Endothelial cell of umbilical vein (primary cell): ENCODE measurements around the gene DHX9. TPM values are rescaled to one million over a fixed set of nuclear protein-coding genes. Genes with fewer than 3 reads are reported as not detected.

ENCODE experiments used
- BruUV-seq: library from RNA; stranded (reverse); fragments of 400-500 nt; replicated peaks from 2 replicates; lab custom pipeline; 2021; lab: Mats Ljungman, UMichigan
- CTCF ChIA-PET: fragments of 300-600, 350-600 bp; sonication (Branson Sonifier 250); formaldehyde crosslinking; loops from one replicate; lab custom pipeline; 2021; ENCODE audit warnings: antibody characterized with exemption, inconsistent platforms; lab: Charles Lee
- POLR2A ChIA-PET: fragments of 300-600, 350-600 bp; sonication (Branson Sonifier 250); formaldehyde crosslinking; loops from one replicate; lab custom pipeline; 2021; ENCODE audit warnings: antibody characterized with exemption, inconsistent platforms; lab: Charles Lee
- DNase-seq: peaks from one replicate; pipeline ENCODE4 v3.0.0-alpha.2; 2011; ENCODE audit warnings: low read depth, low spot score
- FAIRE-seq: peaks from 2 replicates; lab custom pipeline; 2011; peaks lifted over from hg19 to GRCh38; lab: Jason Lieb, UNC
- H2AFZ ChIP-seq: 2 replicates; pipeline ENCODE4 v1.6.0; 2012; ENCODE audit warnings: low read depth, low read length, control low read depth, inconsistent platforms
- H3K27ac ChIP-seq: 2 replicates; pipeline ENCODE4 v1.5.1; 2011; ENCODE audit warnings: low read depth, mild to moderate bottlenecking, control low read depth, low read length, moderate library complexity; ENCODE audit not compliant: insufficient read depth
- H3K27me3 ChIP-seq, 2 experiments: 2 replicates each; pipeline versions ENCODE4 v1.6.0 to v1.6.1; 2011; ENCODE audit warnings: low read length in 2 of 2, mixed read lengths in 1 of 2; ENCODE audit not compliant: control insufficient read depth in 2 of 2, insufficient read depth in 2 of 2
- H3K36me3 ChIP-seq, 2 experiments: 2 replicates in 1 of 2; 3 replicates in 1 of 2; pipeline ENCODE4 v1.5.1; 2011; ENCODE audit warnings: low read length in 2 of 2, mild to moderate bottlenecking in 1 of 2, moderate library complexity in 1 of 2; ENCODE audit not compliant: control insufficient read depth in 2 of 2, insufficient read depth in 2 of 2; ENCODE audit errors: extremely low read depth in 1 of 2
- H3K4me1 ChIP-seq: 3 replicates; pipeline ENCODE4 v1.5.1; 2011; ENCODE audit warnings: mild to moderate bottlenecking, low read length; ENCODE audit not compliant: control insufficient read depth, insufficient read depth; ENCODE audit errors: extremely low read depth
- H3K4me2 ChIP-seq: 2 replicates; pipeline ENCODE4 v1.6.1; 2011; ENCODE audit warnings: low read length, control low read depth, mixed read lengths; ENCODE audit not compliant: insufficient read depth
- H3K4me3 ChIP-seq, 3 experiments: fragments of 200-600 bp in 1 of 3; sonication (generic), shearing (Covaris generic) in 1 of 3; replicated peaks in 1 of 3; 2 replicates each; pipeline ENCODE4 v1.5.1; 2011 to 2016; ENCODE audit warnings: control low read depth in 3 of 3, low read length in 3 of 3, mild to moderate bottlenecking in 2 of 3, inconsistent platforms in 1 of 3, low read depth in 1 of 3, moderate library complexity in 1 of 3; ENCODE audit not compliant: insufficient read depth in 1 of 3
- H3K79me2 ChIP-seq: 2 replicates; pipeline ENCODE4 v1.6.0; 2012; ENCODE audit warnings: low read length, inconsistent platforms; ENCODE audit not compliant: control insufficient read depth, insufficient read depth
- H3K9ac ChIP-seq: replicated peaks from 2 replicates; pipeline ENCODE3; 2011; ENCODE audit warnings: low read length, control low read depth; ENCODE audit not compliant: insufficient read depth; ENCODE audit errors: extremely low read depth
- H3K9me1 ChIP-seq: replicated peaks from 3 replicates; pipeline ENCODE4 v1.6.0; 2011; ENCODE audit warnings: mild to moderate bottlenecking, low read length; ENCODE audit not compliant: control insufficient read depth, insufficient read depth; ENCODE audit errors: extremely low read depth
- H3K9me3 ChIP-seq: replicated peaks from 2 replicates; pipeline ENCODE4 v1.5.1; 2012; ENCODE audit warnings: low read length, inconsistent platforms; ENCODE audit not compliant: control insufficient read depth, insufficient read depth
- H4K20me1 ChIP-seq: replicated peaks from 2 replicates; pipeline ENCODE3; 2011; ENCODE audit warnings: mild to moderate bottlenecking, low read length; ENCODE audit not compliant: control insufficient read depth, insufficient read depth; ENCODE audit errors: extremely low read depth
- CTCF ChIP-seq, 2 donors: IDR thresholded peaks; 1 replicate in 1 of 2; 2 replicates in 1 of 2; pipeline ENCODE4 v1.5.1; 2011; ENCODE audit warnings: low read length in 2 of 2, mild to moderate bottlenecking in 2 of 2, moderate library complexity in 2 of 2, control low read depth in 1 of 2, inconsistent platforms in 1 of 2, low read depth in 1 of 2; ENCODE audit not compliant: insufficient read depth in 1 of 2; ENCODE audit errors: extremely low read depth in 1 of 2
- EZH2 ChIP-seq: IDR thresholded peaks from 2 replicates; pipeline ENCODE4 v1.6.1; 2012; ENCODE audit warnings: borderline replicate concordance, low read depth, mild to moderate bottlenecking, moderate library complexity, low read length, inconsistent platforms; ENCODE audit not compliant: severe bottlenecking
- FOS ChIP-seq: IDR thresholded peaks from 2 replicates; pipeline ENCODE4 v1.6.1; 2011; ENCODE audit warnings: mild to moderate bottlenecking, low read length, moderate library complexity, borderline replicate concordance; ENCODE audit not compliant: insufficient read depth
- GATA2 ChIP-seq: IDR thresholded peaks from 2 replicates; pipeline ENCODE4 v1.7.0; 2011; ENCODE audit warnings: low read depth, mild to moderate bottlenecking, moderate library complexity, mixed read lengths, low read length; ENCODE audit not compliant: insufficient read length, insufficient read depth
- JUN ChIP-seq: IDR thresholded peaks from 2 replicates; pipeline ENCODE4 v1.6.1; 2011; ENCODE audit warnings: borderline replicate concordance, low read depth; ENCODE audit not compliant: insufficient read length, insufficient read depth
- MAX ChIP-seq: IDR thresholded peaks from 2 replicates; pipeline ENCODE4 v1.6.1; 2011; ENCODE audit not compliant: insufficient read depth, insufficient read length
- MYC ChIP-seq: IDR thresholded peaks from one replicate; pipeline ENCODE4 v1.6.1; 2011; ENCODE audit warnings: mild to moderate bottlenecking, low read depth, low read length
- POLR2A ChIP-seq: IDR thresholded peaks from 2 replicates; pipeline ENCODE4 v1.6.1; 2012; ENCODE audit warnings: low read depth, mild to moderate bottlenecking, control low read depth, low read length
- POLR2AphosphoS5 ChIP-seq: IDR thresholded peaks from 2 replicates; pipeline ENCODE4 v1.6.1; 2012; ENCODE audit warnings: low read depth, mild to moderate bottlenecking, control low read depth, low read length, moderate library complexity; ENCODE audit not compliant: insufficient read depth
- dilution Hi-C: fragments of 300-500 bp; cut with MboI; formaldehyde crosslinking; loops from one replicate; pipeline ENCODE4 v1.15.0; 2019; ENCODE audit warnings: low sequenced_read_pairs; ENCODE audit not compliant: extremely low pct_ligation_motif_present
- intact Hi-C: fragments of 100-400 bp; cut with micrococcal nuclease; formaldehyde crosslinking; loops from one replicate; pipeline ENCODE4 v1.10.0; 2022
- polyA plus RNA-seq, 4 experiments: library from polyadenylated mRNA; depleted of rRNA in 3 of 4; stranded (reverse) in 3 of 4; unstranded in 1 of 4; fragments of >200 nt; gene quantifications; 2 replicates each; pipeline versions ENCODE4 v1.2.1 to v1.2.3, GENCODE V29; 2011 to 2012; ENCODE audit warnings: missing spikeins in 1 of 4
- total RNA-seq: library from RNA; stranded (reverse); gene quantifications from 2 replicates; pipeline ENCODE4 v1.2.3, GENCODE V29; 2021

The DHX9 gene
- total and polyA plus RNA-seq, 2 donors (not counting 3 experiments of a cell fraction or from before 2014, with no cell fraction given): 142 to 220 TPM

GRCh38 chr1:182861994-182862393 is 22.8 kb downstream of the DHX9 start:
- peaks cover 44% of the 10 kb centered on the region for H3K79me2 ChIP-seq
- no peaks in the 10 kb centered on the region for H3K9me1 ChIP-seq
- no peaks in the 10 kb centered on the region for H3K4me1 ChIP-seq
- no peak overlapping the region for H3K4me2 ChIP-seq
- no peak for FAIRE-seq
- no TSS peak for BruUV-seq
- peaks cover 33 to 64% of the 10 kb centered on the region in 2 experiments for H3K36me3 ChIP-seq
- CTCF ChIA-PET: no interaction called here
- no peak overlapping the region for H3K27ac ChIP-seq
- no peaks in the 10 kb centered on the region for H3K9me3 ChIP-seq
- dilution Hi-C loops: no loop called here
- POLR2A ChIA-PET: no interaction called here
- no peak overlapping the region for H3K9ac ChIP-seq
- no peaks in the 10 kb centered on the region for H3K27me3 ChIP-seq
- intact Hi-C loops: no loop called here
- DNase-seq: no peak
- H3K4me3 ChIP-seq: no peak overlapping the region
- H2AFZ ChIP-seq: no peak overlapping the region
- peaks cover 9% of the 10 kb centered on the region for H4K20me1 ChIP-seq
- TF ChIP-seq MAX: no peak
- TF ChIP-seq FOS: no peak
- TF ChIP-seq GATA2: no peak
- TF ChIP-seq EZH2: no peak
- TF ChIP-seq POLR2A: no peak
- TF ChIP-seq MYC: no peak
- TF ChIP-seq CTCF (IDR thresholded peaks at IDR 0.05; ENCODE audit: extremely low read depth in 1 of 2, insufficient read depth in 1 of 2, low read depth in 1 of 2, low read length in 2 of 2): no peak
- TF ChIP-seq JUN: no peak
- no peak for TF ChIP-seq POLR2AphosphoS5
